Skeletal muscle cell (primary cell): ENCODE data around the gene PEG3.

Experiments
- DNase-seq: peaks from one replicate; pipeline ENCODE4 v3.0.0-alpha.2; 2010; ENCODE audit warnings: low read depth
- H3K4me3 ChIP-seq: 2 replicates; pipeline ENCODE4 v1.5.1; 2011; ENCODE audit warnings: low read depth, mild to moderate bottlenecking, control low read depth, low read length, moderate library complexity

Gene PEG3

DNA sequence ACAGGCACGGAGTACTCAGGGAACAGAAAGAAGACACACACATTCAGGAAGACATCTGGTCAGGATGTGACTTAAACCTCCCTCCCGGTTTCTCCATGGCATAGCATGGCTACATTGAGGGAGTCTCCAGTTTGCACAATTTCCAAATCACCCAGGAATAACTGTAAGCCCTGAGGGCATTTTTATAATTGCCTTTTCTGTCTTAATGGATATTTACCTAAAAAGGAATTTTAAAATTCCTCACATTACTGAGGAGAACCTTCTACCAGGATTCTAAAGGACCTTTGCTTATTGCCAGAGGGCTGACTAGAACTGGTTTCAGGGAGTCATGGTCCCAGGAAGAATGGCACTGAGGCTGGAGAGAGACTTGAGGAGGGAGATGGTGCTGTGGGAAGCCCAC lies 21.4 kb downstream of the PEG3 start:
- no peak overlapping the region for H3K4me3 ChIP-seq
- DNase-seq = no peak

GRCh38 chr19:56814656-56815055 lies 25.9 kb downstream of the PEG3 start:
- no peak overlapping the region for H3K4me3 ChIP-seq
- DNase-seq = no peak

- no peak overlapping the region for H3K4me3 ChIP-seq
- DNase-seq = no peak
Observed at GRCh38 chr19:56813531-56813930, 27.0 kb downstream of the PEG3 start.

DNA sequence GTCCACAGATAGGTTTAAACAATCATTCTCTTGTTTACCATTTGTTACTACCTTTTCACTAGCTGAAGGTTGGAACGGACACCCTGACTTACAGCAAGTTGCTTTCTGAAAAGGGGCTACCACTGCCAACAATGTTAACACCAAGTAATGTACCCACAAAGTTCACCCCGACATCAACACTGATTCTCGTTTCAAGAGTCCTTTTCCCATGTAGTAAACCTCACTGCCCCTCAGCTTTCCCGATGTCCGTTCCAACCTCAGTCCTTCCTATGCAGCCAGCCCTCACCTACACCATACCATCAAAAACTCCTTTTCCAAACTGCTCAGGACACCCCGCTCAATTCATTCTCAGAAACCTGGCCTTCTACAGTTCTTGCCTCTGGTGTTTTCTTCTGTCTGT lies 29.0 kb downstream of the PEG3 start:
- DNase-seq = no peak
- H3K4me3 ChIP-seq = no peak overlapping the region

GRCh38 chr19:56810260-56810659 lies 30.3 kb downstream of the PEG3 start:
- DNase-seq = no peak
- H3K4me3 ChIP-seq = no peak overlapping the region

- DNase-seq = no peak
- no peak overlapping the region for H3K4me3 ChIP-seq
Observed at GRCh38 chr19:56808717-56809392, 31.7 kb downstream of the PEG3 start.

DNA sequence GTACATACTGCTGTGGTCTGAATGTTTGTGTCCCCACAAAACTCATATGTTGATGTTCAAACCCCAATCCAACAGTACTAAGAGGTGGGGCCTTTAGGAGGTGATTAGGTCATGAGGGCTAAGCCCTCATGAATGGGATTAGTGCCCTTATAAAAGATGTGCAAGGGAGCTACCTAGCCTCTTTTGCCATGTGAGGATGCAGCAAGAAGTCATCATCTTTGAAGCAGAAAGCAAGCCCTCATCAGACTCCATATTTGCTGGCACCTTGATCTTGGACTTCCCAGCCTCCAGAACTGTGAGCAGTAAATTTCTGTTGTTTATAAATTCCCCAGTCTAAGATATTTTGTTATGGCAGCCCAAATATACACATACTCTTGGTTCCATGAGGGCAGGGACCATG lies 33.9 kb downstream of the PEG3 start:
- H3K4me3 ChIP-seq = no peak overlapping the region
- no peak for DNase-seq
